Spinal cord (tissue), 10 donors: Measurements from ENCODE around the gene CAST. TPM values are rescaled to one million over a fixed set of nuclear protein-coding genes. Genes with fewer than 3 reads are reported as not detected.
A peak's percentile ranks its signal among the peaks of the same experiment; 100 is the strongest.

ENCODE experiments used
- DNase-seq, 6 donors: peaks; one replicate each; pipeline versions ENCODE4 v3.0.0 to v3.0.0-alpha.2; 2013 to 2015; ENCODE audit warnings: low spot score in 6 of 6, low read depth in 4 of 6
- H3K27ac ChIP-seq: one replicate; pipeline ENCODE4 v1.5.1; 2013; ENCODE audit warnings: low read depth, low read length, control low read depth
- H3K27me3 ChIP-seq: one replicate; pipeline ENCODE4 v1.6.1; 2013; ENCODE audit warnings: low read length; ENCODE audit not compliant: control insufficient read depth, insufficient read depth
- H3K36me3 ChIP-seq: one replicate; pipeline ENCODE4 v1.6.1; 2013; ENCODE audit warnings: low read length; ENCODE audit not compliant: control insufficient read depth, insufficient read depth
- H3K4me1 ChIP-seq: one replicate; pipeline ENCODE4 v1.6.1; 2013; ENCODE audit warnings: low read length; ENCODE audit not compliant: control insufficient read depth, insufficient read depth
- H3K4me3 ChIP-seq: one replicate; pipeline ENCODE4 v1.5.1; 2013; ENCODE audit warnings: low read depth, low read length, control low read depth
- H3K9me3 ChIP-seq: one replicate; pipeline ENCODE4 v1.6.1; 2013; ENCODE audit warnings: low read length; ENCODE audit not compliant: control insufficient read depth, insufficient read depth
- WGBS: methylation state at CpG from one replicate; pipeline ENCODE4 v1.1.5; 2013; ENCODE audit warnings: missing lambda C conversion rate; ENCODE audit not compliant: insufficient coverage; 5-methylcytosine and 5-hydroxymethylcytosine counted together
- polyA plus RNA-seq, 2 donors: library from polyadenylated mRNA; unstranded; fragments of 120-200 nt; gene quantifications; one replicate each; pipeline ENCODE4 v1.2.1, GENCODE V29; 2013; ENCODE audit not compliant: insufficient read length in 2 of 2
- total RNA-seq, 2 donors: library from RNA; depleted of rRNA in 1 of 2; stranded (reverse); fragments of 120-200 nt in 1 of 2; fragments of >200 nt in 1 of 2; gene quantifications; one replicate each; pipeline versions ENCODE4 v1.2.3 to v1.2.4, GENCODE V29; 2013 to 2014
- donor health status: healthy.

CAST gene
- total and polyA plus RNA-seq, 4 donors = 51.7 to 118 (median 64.3) TPM

DNA sequence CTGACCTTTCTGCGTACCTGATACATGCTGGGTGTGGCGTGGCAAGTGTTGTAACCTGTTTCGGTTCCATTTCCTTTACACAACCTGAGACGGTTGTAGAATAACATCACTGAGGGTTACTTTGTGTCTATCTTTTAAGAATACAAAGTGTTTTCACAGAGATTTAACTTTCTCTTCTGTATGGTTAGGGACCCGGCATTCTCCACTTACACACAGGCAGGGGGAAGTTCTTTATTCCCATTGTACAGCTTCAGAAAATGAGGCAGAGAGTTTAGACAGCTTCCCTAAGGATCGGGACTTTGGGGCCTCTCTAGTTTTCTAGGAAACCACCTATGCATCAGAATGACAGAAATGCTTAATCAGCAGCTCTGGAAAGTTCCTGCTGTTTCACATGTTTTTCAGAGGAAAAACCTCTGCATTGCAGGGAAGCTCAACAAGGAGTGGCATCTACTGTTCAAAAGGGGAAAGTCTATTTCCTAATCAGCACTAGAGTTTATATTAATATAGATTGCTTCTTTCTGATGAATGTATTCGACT is 41.3 kb downstream of the CAST start:
- H3K9me3 ChIP-seq = no peaks in the 10 kb centered on the region
- peak overlapping the region; percentile 94 for H3K27ac ChIP-seq
- no peaks in the 10 kb centered on the region for H3K4me1 ChIP-seq
- H3K27me3 ChIP-seq = no peaks in the 10 kb centered on the region
- no peaks in the 10 kb centered on the region for H3K36me3 ChIP-seq
- peak in 3 of 6 donors; percentile 19 to 47 (median 30) for DNase-seq
- WGBS = 30% methylated on average over 2 of the region's 7 CpGs
- H3K4me3 ChIP-seq = peak overlapping the region; percentile 97

DNA sequence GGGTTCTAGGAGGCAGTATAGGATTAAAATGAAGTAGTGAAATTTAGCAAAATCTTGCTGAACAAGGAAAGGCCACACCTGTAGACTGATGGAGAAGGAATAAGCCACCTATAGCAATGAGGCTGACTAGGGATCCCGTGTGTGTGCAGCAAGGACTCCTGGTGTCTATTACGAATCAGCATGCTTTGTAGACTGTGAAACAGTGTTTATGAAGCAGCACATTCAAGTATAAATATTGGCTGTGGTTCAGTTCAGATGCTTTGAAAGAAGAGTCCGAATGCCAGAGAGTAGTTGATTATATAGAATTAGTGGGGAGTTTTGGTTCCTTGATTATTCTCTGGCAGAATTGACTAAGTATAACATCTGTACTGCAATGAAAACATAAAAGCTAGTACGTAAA is 41.8 kb downstream of the CAST start:
- peak overlapping the region; percentile 97 for H3K4me3 ChIP-seq
- H3K4me1 ChIP-seq = no peaks in the 10 kb centered on the region
- WGBS = 19% methylated on average over 2 of the region's 4 CpGs
- H3K9me3 ChIP-seq = no peaks in the 10 kb centered on the region
- peak in 1 of 6 donors; percentile 11 for DNase-seq
- peak overlapping the region; percentile 94 for H3K27ac ChIP-seq
- no peaks in the 10 kb centered on the region for H3K36me3 ChIP-seq
- H3K27me3 ChIP-seq = no peaks in the 10 kb centered on the region

DNA sequence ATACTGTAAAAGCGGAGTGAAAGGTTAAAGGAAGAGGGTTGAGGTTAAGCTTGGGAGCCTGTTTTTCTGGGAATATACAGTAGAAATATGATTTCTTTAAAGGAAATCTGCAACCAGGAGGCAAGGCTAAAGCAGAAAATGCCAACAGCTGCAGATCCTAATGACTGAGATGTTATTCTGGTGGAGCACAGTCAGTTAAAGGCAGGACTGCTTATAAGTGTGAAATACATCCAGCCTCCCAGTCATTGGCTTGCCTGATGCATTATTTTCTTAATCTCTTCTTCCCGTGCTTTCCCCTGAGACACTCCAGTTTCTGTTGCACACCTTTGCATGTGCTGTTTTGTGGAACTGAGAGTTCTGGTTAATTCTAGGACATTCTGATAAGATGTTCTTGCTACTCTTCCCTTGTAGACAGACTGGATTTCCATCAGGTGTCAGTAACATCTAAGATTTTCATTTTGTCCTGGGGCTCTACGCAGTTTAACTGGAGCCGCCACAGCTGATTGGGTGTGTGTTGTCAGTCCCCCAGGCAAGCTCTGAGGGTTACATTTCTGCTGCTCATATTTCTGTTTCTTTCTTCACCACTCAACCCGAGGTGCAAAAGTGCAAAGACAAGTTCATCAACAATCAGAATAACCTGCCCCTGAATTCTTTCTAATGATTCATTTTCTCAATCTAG is 44.4 kb downstream of the CAST start:
- Histone ChIP-seq H3K4me1 (no peaks in the 10 kb centered on the region), H3K27me3 (no peaks in the 10 kb centered on the region), H3K36me3 (no peaks in the 10 kb centered on the region), H3K4me3 (no peak overlapping the region), H3K27ac (no peak overlapping the region), H3K9me3 (no peaks in the 10 kb centered on the region)
- WGBS = 95% methylated on average over 4 of the region's 5 CpGs
- no peak for DNase-seq

DNA sequence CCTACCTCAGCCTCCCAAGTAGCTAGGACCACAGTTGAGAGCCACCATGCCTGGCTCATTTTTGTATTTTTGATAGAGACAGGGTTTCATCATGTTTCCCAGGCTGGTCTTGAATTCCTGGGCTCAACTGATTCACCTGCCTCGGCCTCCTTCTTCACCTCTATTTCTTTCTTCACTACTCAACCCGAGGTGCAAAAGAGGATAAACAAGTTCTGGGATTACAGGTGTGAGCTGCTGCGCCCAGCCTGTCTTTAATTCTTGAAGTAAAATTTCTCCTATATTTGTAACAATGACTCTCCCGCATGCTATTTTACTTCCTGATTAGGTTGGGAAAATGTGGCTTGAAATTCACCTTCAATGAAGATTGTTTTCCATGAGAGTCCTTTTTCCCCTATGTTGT is 46.4 kb downstream of the CAST start:
- Histone ChIP-seq H3K36me3 (no peaks in the 10 kb centered on the region), H3K27me3 (no peaks in the 10 kb centered on the region), H3K4me1 (no peaks in the 10 kb centered on the region), H3K9me3 (no peaks in the 10 kb centered on the region), H3K4me3 (no peak overlapping the region), H3K27ac (no peak overlapping the region)
- WGBS = no CpG with 5 or more reads among the region's 4 CpGs
- no peak for DNase-seq

DNA sequence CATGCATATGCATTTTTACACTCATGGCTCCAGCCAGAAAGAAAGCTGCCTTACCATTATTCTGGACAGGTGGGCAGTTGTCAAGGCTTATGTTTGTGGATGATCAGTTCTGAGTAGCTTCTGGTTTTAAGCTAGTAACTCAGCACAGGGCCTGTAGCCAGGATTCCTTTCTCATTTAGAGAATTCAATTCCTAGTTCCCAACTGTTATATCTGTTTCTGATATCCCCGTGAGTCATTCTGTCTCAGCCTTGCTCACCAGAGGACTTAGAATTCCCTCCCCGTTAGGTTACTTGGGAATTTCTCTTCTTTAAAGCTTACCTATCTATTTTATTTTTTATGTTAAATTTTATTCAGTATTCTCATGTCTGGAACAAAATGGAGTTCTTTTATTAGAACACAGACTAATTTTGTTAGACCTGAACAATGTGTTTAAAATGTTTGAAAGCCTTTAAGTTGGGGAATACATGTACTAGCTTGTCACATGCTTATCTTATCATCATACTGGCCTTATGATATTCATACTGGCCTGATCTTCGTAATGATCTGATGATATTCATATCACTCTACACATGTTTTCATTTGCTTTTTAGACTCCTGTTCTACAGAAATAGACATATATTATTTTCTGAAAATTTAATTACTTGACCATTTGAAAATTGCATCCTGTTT is 47.1 kb downstream of the CAST start:
- H3K4me1 ChIP-seq = no peaks in the 10 kb centered on the region
- H3K9me3 ChIP-seq = no peaks in the 10 kb centered on the region
- no CpG with 5 or more reads among the region's 3 CpGs for WGBS
- H3K27ac ChIP-seq = no peak overlapping the region
- no peak for DNase-seq
- H3K4me3 ChIP-seq = no peak overlapping the region
- no peaks in the 10 kb centered on the region for H3K27me3 ChIP-seq
- no peaks in the 10 kb centered on the region for H3K36me3 ChIP-seq

DNA sequence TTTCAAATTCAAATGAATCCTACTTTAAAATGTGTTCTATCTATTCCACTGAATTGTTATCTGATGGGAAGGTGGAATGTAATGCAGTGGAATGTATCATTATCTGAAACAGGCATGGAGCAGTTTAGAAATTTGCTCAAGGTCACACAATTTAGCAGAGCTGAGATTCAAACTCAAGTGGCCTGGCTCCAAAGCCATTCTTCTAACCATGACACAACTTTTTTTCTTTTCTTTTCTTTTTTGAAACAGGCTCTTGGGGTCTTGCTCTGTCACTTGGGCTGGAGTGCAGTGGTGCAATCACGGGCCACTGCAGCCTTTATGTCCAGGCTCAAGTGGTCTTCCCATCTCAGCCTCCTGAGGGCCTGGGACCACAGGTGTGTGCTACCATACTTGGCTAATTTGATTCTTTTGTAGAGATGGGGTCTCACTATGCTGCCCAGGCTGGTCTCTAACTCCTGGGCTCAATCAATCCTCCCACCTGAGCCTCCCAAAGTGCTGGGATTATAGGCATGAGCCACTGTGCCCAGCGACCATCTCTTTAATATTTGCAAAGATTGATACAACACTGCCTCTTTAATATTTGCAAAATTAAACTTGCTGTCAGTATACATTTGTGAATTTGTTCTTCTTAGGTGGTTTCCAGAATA is 50.0 kb downstream of the CAST start:
- Histone ChIP-seq H3K27me3 (no peaks in the 10 kb centered on the region), H3K4me3 (no peak overlapping the region), H3K36me3 (no peaks in the 10 kb centered on the region), H3K4me1 (no peaks in the 10 kb centered on the region), H3K9me3 (no peaks in the 10 kb centered on the region), H3K27ac (no peak overlapping the region)
- no peak for DNase-seq
- 91% methylated on average over 1 of the region's 2 CpGs for WGBS

DNA sequence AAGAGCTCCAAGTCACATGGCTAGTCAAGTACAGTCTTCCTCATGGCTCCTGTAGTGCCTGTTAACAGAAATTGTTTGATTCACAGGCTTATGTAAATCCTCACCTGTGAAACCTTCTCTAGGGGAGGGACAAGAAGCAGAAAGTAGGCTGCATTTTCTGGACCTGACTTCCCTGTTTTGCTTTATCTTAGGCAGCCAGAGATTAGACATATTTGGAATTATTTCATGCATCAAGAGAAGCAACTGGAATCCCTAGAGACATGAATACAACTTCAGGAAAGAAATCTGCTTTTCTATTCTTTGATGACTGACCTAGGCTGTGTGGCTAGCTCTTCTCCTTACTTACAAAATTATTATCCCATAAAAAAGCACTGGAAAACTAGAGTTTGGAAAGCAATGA is 52.3 kb downstream of the CAST start:
- Histone ChIP-seq H3K9me3 (no peaks in the 10 kb centered on the region), H3K27me3 (no peaks in the 10 kb centered on the region), H3K27ac (no peak overlapping the region), H3K4me1 (no peaks in the 10 kb centered on the region), H3K4me3 (no peak overlapping the region), H3K36me3 (no peaks in the 10 kb centered on the region)
- no peak for DNase-seq

DNA sequence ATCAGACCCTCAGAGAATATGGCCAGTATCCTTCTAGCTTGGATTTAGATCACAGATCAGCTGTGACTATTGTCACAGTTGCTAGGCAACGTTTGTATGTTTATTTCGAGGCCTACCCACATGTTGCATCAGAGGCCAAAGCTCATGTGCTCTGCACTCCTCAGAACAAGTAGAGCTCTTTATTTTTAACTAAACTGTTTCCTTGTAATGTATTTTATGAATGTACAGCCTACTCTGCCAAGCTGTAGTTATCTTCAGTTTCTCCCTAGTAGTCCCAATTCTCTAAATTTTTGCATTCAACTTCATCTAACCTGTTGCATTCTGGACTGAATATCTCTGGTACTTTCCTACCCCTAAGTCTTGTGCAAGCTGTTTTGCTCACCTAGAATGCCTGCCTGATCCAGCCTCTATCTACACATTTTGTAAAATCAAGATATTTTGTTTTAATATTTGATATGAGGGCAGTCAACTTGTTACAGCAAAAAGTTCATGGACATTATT is 52.8 kb downstream of the CAST start:
- Histone ChIP-seq H3K4me1 (no peaks in the 10 kb centered on the region), H3K27me3 (no peaks in the 10 kb centered on the region), H3K4me3 (no peak overlapping the region), H3K36me3 (no peaks in the 10 kb centered on the region), H3K9me3 (no peaks in the 10 kb centered on the region), H3K27ac (no peak overlapping the region)
- WGBS = no CpG with 5 or more reads among the region's 2 CpGs
- DNase-seq = peak in 2 of 6 donors; percentile 20 to 43

DNA sequence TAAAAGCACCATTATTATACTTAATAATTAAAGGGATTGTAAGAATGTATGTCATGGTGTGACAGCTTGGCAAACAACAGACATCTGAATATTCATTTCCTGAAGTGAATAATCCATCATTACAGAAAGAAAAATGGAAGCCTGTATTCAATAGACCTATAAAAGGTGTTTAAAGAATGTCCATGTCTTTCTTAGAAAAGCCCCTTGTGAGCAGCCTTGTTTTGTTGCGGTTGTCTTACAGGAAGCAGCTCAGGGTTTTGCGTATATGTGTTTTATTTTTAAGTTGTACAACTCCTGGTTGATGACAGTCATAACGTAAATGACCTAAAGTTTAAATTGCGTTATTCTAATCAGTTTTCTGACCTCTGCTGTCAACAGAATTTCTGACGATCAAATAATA is 53.8 kb downstream of the CAST start:
- Histone ChIP-seq H3K9me3 (no peaks in the 10 kb centered on the region), H3K27ac (no peak overlapping the region), H3K27me3 (no peaks in the 10 kb centered on the region), H3K36me3 (no peaks in the 10 kb centered on the region), H3K4me3 (no peak overlapping the region), H3K4me1 (no peaks in the 10 kb centered on the region)
- no CpG with 5 or more reads among the region's 5 CpGs for WGBS
- DNase-seq = no peak
